ENCODE data around the gene MLN. TPM values are rescaled to one million over a fixed set of nuclear protein-coding genes. Genes with fewer than 3 reads are reported as not detected.

Gene MLN
- total RNA-seq, 1 experiment from 2014 or later, result not detected

DNA sequence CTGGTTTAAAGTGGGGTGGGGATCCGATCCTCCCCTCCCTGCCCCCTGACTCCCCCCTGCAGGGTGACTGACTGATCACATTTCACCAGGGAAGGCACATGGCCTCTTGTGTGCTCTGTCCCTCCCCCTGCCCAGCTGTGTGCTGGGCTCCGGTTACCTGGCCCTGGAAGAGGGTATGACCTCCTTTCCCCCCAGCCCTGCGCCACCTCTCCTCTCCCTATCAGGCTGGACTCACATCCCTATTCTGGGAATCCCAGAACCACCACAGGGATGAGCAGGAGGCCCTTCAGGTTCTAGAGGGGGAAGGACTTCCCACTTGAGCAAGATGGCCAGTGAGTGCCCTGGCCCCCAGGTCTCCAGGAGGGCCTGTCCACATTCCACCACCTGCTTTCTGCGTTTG is 55.0 kb downstream of the MLN start:
- TF ChIP-seq EZH2phosphoT487 (IDR thresholded peaks at IDR 0.05; ENCODE audit: borderline replicate concordance), result no peak
- TF ChIP-seq ZFX (IDR thresholded peaks at IDR 0.05), result no peak
- no peak for TF ChIP-seq RAD21 (IDR thresholded peaks at IDR 0.05; ENCODE audit: low read depth)
- TF ChIP-seq, protein P1, sequence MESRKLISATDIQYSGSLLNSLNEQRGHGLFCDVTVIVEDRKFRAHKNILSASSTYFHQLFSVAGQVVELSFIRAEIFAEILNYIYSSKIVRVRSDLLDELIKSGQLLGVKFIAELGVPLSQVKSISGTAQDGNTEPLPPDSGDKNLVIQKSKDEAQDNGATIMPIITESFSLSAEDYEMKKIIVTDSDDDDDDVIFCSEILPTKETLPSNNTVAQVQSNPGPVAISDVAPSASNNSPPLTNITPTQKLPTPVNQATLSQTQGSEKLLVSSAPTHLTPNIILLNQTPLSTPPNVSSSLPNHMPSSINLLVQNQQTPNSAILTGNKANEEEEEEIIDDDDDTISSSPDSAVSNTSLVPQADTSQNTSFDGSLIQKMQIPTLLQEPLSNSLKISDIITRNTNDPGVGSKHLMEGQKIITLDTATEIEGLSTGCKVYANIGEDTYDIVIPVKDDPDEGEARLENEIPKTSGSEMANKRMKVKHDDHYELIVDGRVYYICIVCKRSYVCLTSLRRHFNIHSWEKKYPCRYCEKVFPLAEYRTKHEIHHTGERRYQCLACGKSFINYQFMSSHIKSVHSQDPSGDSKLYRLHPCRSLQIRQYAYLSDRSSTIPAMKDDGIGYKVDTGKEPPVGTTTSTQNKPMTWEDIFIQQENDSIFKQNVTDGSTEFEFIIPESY (IDR thresholded peaks at IDR 0.05; ENCODE audit: extremely low read depth, insufficient replicate concordance, low read length), result no peak
- Histone ChIP-seq H2AFZ (ENCODE audit: low read depth, low read length, poor library complexity, severe bottlenecking) (no peak overlapping the region), H3K4me2 (ENCODE audit: low read length) (no peak overlapping the region), H3K27me3 (ENCODE audit: insufficient read depth, low read length) (no peaks in the 10 kb centered on the region), H3K36me3 (ENCODE audit: control insufficient read depth in 1 of 2, insufficient read depth in 2 of 2, low read length in 2 of 2) (no peaks in the 10 kb centered on the region), H3K27ac (ENCODE audit: low read depth, low read length) (no peak overlapping the region), H3K9me3 (ENCODE audit: control insufficient read depth in 1 of 2, insufficient read depth in 1 of 2, low read depth in 1 of 2, low read length in 2 of 2) (no peaks in the 10 kb centered on the region), H3K4me1 (ENCODE audit: control insufficient read depth in 1 of 2, insufficient read depth in 2 of 2, low read length in 2 of 2) (peaks cover 9 to 18% of the 10 kb centered on the region in 2 experiments; a peak in 3 of 4 replicates), H4K20me1 (ENCODE audit: insufficient read depth) (no peaks in the 10 kb centered on the region), H3K9ac (ENCODE audit: low read length) (no peak overlapping the region), H3K9me2 (ENCODE audit: insufficient read depth) (no peaks in the 10 kb centered on the region), H3K79me2 (ENCODE audit: insufficient read depth, low read length) (no peaks in the 10 kb centered on the region), H3K4me3 (replicated peaks in 1 of 2; ENCODE audit: low read depth in 1 of 2, low read length in 2 of 2) (no peak overlapping the region)
- no TSS peak for BruUV-seq (replicated peaks)
- no peak for DNase-seq (ENCODE audit: low read depth, low spot score)
- RAD21 ChIA-PET (ENCODE audit: low non-redundant PET in 1 of 2, low total read pairs in 2 of 2, uncharacterized antibody in 2 of 2, unreplicated experiment in 2 of 2), result no interaction called here
- POLR2A ChIA-PET, result no interaction called here
- intact Hi-C loops (cut with micrococcal nuclease), result no loop called here
- CTCF ChIA-PET, result no interaction called here
- ATAC-seq, result no peak

GRCh38 chr6:33747823-33748222 is 56.0 kb downstream of the MLN start:
- ChIA-PET CTCF (no interaction called here), POLR2A (no interaction called here), RAD21 (ENCODE audit: low non-redundant PET in 1 of 2, low total read pairs in 2 of 2, uncharacterized antibody in 2 of 2, unreplicated experiment in 2 of 2) (no interaction called here)
- intact Hi-C loops (cut with micrococcal nuclease), result no loop called here
- DNase-seq (ENCODE audit: low read depth, low spot score) (no peak), ATAC-seq (no peak)
- H3K36me3 ChIP-seq (ENCODE audit: control insufficient read depth in 1 of 2, insufficient read depth in 2 of 2, low read length in 2 of 2), result no peaks in the 10 kb centered on the region
- no peaks in the 10 kb centered on the region for H3K9me2 ChIP-seq (ENCODE audit: insufficient read depth)
- no peak overlapping the region for H3K4me2 ChIP-seq (ENCODE audit: low read length)
- no peak overlapping the region for H3K9ac ChIP-seq (ENCODE audit: low read length)
- no peak overlapping the region for H3K4me3 ChIP-seq (replicated peaks in 1 of 2; ENCODE audit: low read depth in 1 of 2, low read length in 2 of 2)
- H2AFZ ChIP-seq (ENCODE audit: low read depth, low read length, poor library complexity, severe bottlenecking), result no peak overlapping the region
- no peaks in the 10 kb centered on the region for H4K20me1 ChIP-seq (ENCODE audit: insufficient read depth)
- no TSS peak for BruUV-seq (replicated peaks)
- TF ChIP-seq, protein P1 (IDR thresholded peaks at IDR 0.05; ENCODE audit: extremely low read depth, insufficient replicate concordance, low read length), result no peak
- no peak for TF ChIP-seq EZH2 (IDR thresholded peaks at IDR 0.05)
- TF ChIP-seq SIN3A (IDR thresholded peaks at IDR 0.05; ENCODE audit: low read depth), result no peak
- TF ChIP-seq JUND (IDR thresholded peaks at IDR 0.05), result no peak
- no peak for TF ChIP-seq SP1 (IDR thresholded peaks at IDR 0.05; ENCODE audit: low read depth)
- no peak for TF ChIP-seq POLR2AphosphoS5 (IDR thresholded peaks at IDR 0.05; ENCODE audit: low read depth, low read length)
- TF ChIP-seq YY1 (IDR thresholded peaks at IDR 0.05; ENCODE audit: extremely low read depth, insufficient replicate concordance, low read depth, low read length), result no peak
- no peak for TF ChIP-seq ELF1 (IDR thresholded peaks at IDR 0.05; ENCODE audit: borderline replicate concordance, low read depth)
- TF ChIP-seq, protein P2, sequence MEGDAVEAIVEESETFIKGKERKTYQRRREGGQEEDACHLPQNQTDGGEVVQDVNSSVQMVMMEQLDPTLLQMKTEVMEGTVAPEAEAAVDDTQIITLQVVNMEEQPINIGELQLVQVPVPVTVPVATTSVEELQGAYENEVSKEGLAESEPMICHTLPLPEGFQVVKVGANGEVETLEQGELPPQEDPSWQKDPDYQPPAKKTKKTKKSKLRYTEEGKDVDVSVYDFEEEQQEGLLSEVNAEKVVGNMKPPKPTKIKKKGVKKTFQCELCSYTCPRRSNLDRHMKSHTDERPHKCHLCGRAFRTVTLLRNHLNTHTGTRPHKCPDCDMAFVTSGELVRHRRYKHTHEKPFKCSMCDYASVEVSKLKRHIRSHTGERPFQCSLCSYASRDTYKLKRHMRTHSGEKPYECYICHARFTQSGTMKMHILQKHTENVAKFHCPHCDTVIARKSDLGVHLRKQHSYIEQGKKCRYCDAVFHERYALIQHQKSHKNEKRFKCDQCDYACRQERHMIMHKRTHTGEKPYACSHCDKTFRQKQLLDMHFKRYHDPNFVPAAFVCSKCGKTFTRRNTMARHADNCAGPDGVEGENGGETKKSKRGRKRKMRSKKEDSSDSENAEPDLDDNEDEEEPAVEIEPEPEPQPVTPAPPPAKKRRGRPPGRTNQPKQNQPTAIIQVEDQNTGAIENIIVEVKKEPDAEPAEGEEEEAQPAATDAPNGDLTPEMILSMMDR (IDR thresholded peaks at IDR 0.05 in 2 of 3, conservative IDR thresholded peaks at IDR 0.05 in 1 of 3; ENCODE audit: borderline replicate concordance in 1 of 3, insufficient read depth in 1 of 3, low read depth in 2 of 3, low read length in 2 of 3), result no peak
- no peaks in the 10 kb centered on the region for H3K9me3 ChIP-seq (ENCODE audit: control insufficient read depth in 1 of 2, insufficient read depth in 1 of 2, low read depth in 1 of 2, low read length in 2 of 2)
- no peaks in the 10 kb centered on the region for H3K79me2 ChIP-seq (ENCODE audit: insufficient read depth, low read length)
- H3K4me1 ChIP-seq (ENCODE audit: control insufficient read depth in 1 of 2, insufficient read depth in 2 of 2, low read length in 2 of 2), result peaks cover 9 to 18% of the 10 kb centered on the region in 2 experiments; a peak in 3 of 4 replicates
- no peak overlapping the region for H3K27ac ChIP-seq (ENCODE audit: low read depth, low read length)
- H3K27me3 ChIP-seq (ENCODE audit: insufficient read depth, low read length), result peaks cover 6% of the 10 kb centered on the region; the same call in 1 of the 2 replicates
